Glutamatergic neuron (in vitro differentiated cells): ENCODE measurements around the gene ZFYVE28. TPM values are rescaled to one million over a fixed set of nuclear protein-coding genes. Genes with fewer than 3 reads are reported as not detected.
"Not testable (repeated sequence)": the region's sequence is repeated elsewhere in the genome, so short reads cannot be mapped to it uniquely, and the experiment has no call there.

Source experiments
- DNase-seq: peaks from one replicate; pipeline ENCODE4 v3.0.0; 2022
- H3K27ac Mint-ChIP-seq: one replicate; pipeline ENCODE4 v1.8.0; 2020; ENCODE audit warnings: mild to moderate bottlenecking, mixed read lengths, inconsistent platforms; ENCODE audit not compliant: unreplicated experiment
- H3K27me3 Mint-ChIP-seq: one replicate; pipeline ENCODE4 v1.8.0; 2020; ENCODE audit warnings: mild to moderate bottlenecking, moderate library complexity, mixed read lengths, inconsistent platforms; ENCODE audit not compliant: unreplicated experiment
- H3K36me3 Mint-ChIP-seq: one replicate; pipeline ENCODE4 v1.8.0; 2020; ENCODE audit warnings: mild to moderate bottlenecking, mixed read lengths, inconsistent platforms; ENCODE audit not compliant: unreplicated experiment
- H3K4me1 Mint-ChIP-seq: one replicate; pipeline ENCODE4 v1.8.0; 2020; ENCODE audit warnings: mild to moderate bottlenecking, low read depth, mixed read lengths, inconsistent platforms; ENCODE audit not compliant: unreplicated experiment
- H3K4me3 Mint-ChIP-seq: one replicate; pipeline ENCODE4 v1.8.0; 2020; ENCODE audit warnings: mild to moderate bottlenecking, mixed read lengths, inconsistent platforms; ENCODE audit not compliant: unreplicated experiment
- H3K9me3 Mint-ChIP-seq: one replicate; pipeline ENCODE4 v1.8.0; 2020; ENCODE audit warnings: mild to moderate bottlenecking, moderate library complexity, mixed read lengths, inconsistent platforms; ENCODE audit not compliant: unreplicated experiment
- total RNA-seq: library from RNA; stranded (reverse); fragmentation: NEBNext Ultra II Directional; extraction: Animal tissue kit (Norgen Biotek cat#: 25700); gene quantifications from one replicate; pipeline ENCODE4 v1.2.1, GENCODE V29; 2021; ENCODE audit not compliant: unreplicated experiment
- TF ChIP-seq, protein P1 (sequence below): fragments of 200-600 bp; sonication (generic); IDR thresholded peaks from one replicate; pipeline ENCODE4 v1.5.0; 2021; ENCODE audit not compliant: partially characterized antibody, unreplicated experiment

Gene ZFYVE28
- total RNA-seq, 1 donor from 2014 or later = 4.8 TPM

DNA sequence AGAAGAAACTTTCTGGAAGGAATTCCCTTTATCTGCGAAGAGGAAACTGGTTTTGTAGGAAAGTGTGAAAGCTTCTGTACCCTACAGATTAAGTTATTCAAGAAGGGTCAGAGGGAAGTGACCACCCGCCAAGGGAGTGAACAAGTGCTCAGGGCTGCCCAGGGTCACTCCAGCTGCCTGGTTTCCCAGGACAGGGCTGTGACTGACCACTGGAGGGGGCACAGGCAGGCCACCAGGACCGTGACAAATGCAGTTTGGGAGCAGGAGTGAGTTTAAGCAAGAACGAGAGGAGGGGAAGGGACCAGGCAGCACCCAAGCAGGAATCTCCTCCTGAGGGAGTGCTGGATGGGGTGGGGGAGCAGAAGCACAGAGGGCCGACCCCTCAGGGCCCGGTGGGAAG is 34.2 kb downstream of the ZFYVE28 start:
- TF ChIP-seq, protein P1, sequence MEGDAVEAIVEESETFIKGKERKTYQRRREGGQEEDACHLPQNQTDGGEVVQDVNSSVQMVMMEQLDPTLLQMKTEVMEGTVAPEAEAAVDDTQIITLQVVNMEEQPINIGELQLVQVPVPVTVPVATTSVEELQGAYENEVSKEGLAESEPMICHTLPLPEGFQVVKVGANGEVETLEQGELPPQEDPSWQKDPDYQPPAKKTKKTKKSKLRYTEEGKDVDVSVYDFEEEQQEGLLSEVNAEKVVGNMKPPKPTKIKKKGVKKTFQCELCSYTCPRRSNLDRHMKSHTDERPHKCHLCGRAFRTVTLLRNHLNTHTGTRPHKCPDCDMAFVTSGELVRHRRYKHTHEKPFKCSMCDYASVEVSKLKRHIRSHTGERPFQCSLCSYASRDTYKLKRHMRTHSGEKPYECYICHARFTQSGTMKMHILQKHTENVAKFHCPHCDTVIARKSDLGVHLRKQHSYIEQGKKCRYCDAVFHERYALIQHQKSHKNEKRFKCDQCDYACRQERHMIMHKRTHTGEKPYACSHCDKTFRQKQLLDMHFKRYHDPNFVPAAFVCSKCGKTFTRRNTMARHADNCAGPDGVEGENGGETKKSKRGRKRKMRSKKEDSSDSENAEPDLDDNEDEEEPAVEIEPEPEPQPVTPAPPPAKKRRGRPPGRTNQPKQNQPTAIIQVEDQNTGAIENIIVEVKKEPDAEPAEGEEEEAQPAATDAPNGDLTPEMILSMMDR = no peak
- peaks cover 6% of the 10 kb centered on the region for H3K9me3 Mint-ChIP-seq
- H3K4me3 Mint-ChIP-seq = peak overlapping the region; percentile 57
- no peak overlapping the region for H3K27ac Mint-ChIP-seq
- no peak for DNase-seq
- peaks cover 2% of the 10 kb centered on the region for H3K27me3 Mint-ChIP-seq
- H3K36me3 Mint-ChIP-seq = peaks cover 16% of the 10 kb centered on the region
- peaks cover 13% of the 10 kb centered on the region for H3K4me1 Mint-ChIP-seq

DNA sequence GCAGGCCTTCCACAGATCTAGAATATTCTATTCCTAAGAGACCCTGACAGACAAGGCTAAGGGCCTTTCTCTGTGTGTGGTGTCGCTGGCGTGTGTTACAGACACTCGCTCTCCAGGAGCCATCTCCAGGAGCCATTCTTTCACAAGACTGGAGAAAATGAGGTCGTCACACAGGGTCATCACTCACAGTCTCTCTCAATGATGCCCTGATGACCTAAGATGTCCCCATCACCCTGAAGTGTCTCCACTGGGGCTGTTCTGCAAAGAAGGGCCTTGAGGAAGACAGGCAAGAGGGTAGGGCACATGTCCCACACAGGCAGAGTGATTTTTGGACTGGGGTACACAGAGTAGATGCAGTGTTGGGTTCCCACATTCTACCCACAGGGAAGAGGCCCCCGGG is 34.7 kb downstream of the ZFYVE28 start:
- H3K9me3 Mint-ChIP-seq = peaks cover 4% of the 10 kb centered on the region
- no peak for DNase-seq
- H3K4me1 Mint-ChIP-seq = peaks cover 13% of the 10 kb centered on the region
- TF ChIP-seq, protein P1 = no peak
- no peak overlapping the region for H3K4me3 Mint-ChIP-seq
- no peak overlapping the region for H3K27ac Mint-ChIP-seq
- H3K27me3 Mint-ChIP-seq = peaks cover 2% of the 10 kb centered on the region
- H3K36me3 Mint-ChIP-seq = peaks cover 16% of the 10 kb centered on the region

DNA sequence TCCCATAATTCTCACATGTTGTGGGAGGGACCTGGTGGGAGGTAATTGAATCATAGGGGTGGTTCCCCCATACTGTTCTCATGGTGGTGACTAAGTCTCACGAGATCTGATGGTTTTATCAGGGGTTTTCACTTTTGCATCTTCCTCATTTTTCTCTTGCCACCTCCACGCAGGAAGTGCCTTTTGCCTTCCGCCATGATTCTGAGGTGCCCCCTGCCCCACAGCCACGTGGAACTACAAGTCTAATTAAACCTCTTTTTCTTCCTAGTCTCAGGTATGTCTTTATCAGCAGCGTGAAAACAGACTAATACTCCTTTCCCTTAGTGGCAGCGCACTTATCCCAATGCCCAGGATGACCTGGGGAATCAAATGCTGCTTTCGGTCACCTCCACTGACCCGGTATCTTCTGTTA is 35.2 kb downstream of the ZFYVE28 start:
- DNase-seq, H3K9me3 Mint-ChIP-seq, H3K4me3 Mint-ChIP-seq, H3K27ac Mint-ChIP-seq, H3K27me3 Mint-ChIP-seq: not testable (repeated sequence)
- H3K36me3 Mint-ChIP-seq = peaks cover 14% of the 10 kb centered on the region
- peaks cover 13% of the 10 kb centered on the region for H3K4me1 Mint-ChIP-seq

DNA sequence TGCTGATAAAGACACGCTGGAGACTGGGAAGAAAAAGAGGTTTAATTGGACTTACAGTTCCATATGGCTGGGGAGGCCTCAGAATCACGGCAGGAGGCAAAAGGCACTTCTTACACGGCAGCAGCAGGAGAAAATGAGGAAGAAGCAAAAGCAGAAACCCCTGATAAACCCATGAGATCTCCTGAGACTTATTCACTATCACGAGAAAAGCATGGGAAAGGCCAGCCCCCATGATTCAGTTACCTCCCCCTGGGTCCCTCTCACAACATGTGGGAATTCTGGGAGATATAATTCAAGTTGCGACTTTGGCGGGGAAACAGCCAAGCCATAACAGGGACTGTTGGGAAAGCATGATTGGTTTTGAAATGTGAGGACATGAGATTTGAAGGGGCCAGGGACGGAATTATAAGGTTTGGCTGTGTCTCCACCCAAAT is 35.7 kb downstream of the ZFYVE28 start:
- peaks cover 13% of the 10 kb centered on the region for H3K4me1 Mint-ChIP-seq
- DNase-seq = not testable (repeated sequence)

DNA sequence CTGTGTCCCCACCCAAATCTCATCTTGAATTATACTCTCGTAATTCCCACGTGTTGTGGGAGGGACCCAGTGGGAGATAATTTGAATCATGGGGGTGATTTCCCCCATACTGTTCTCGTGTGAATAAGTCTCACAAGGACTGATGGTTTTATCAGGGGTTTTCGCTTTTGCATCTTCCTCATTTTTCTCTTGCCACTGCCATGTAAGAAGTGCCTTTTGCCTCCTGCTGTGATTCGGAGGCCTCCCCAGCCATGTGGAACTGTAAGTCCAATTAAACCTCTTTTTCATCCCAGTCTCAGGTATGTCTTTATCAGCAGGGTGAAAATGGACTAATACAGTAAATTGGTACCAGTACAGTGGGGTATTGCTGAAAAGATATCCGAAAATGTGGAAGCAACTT is 37.9 kb downstream of the ZFYVE28 start:
- DNase-seq, H3K27ac Mint-ChIP-seq, H3K4me3 Mint-ChIP-seq, H3K4me1 Mint-ChIP-seq, H3K9me3 Mint-ChIP-seq, H3K27me3 Mint-ChIP-seq: not testable (repeated sequence)
- H3K36me3 Mint-ChIP-seq = peaks cover 10% of the 10 kb centered on the region

More for the DNA sequence above, 35.7 kb downstream of the ZFYVE28 start:
- peaks cover 10% of the 10 kb centered on the region for H3K36me3 Mint-ChIP-seq
- H3K27me3 Mint-ChIP-seq, H3K4me3 Mint-ChIP-seq, H3K9me3 Mint-ChIP-seq, H3K27ac Mint-ChIP-seq: not testable (repeated sequence)

DNA sequence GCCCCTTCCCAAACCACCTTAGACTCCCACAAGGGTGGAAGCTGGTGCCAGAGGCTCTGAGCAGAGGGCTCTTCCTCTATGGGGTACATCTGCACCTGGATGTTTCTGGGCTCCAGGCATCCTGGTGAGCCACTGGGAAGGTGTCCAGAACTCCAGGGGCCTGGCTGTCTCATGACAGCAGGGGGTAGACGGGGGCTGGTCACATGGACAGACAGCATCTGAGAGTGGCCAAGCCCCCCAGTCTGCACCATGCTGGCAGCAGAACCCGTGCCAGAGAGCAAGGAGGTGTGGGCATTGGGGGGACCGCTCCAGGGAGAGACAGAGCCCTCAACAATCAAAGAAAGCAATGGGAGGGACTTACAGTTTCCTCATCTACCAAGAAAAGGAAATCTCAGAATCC is 39.5 kb downstream of the ZFYVE28 start:
- H3K4me1 Mint-ChIP-seq = peaks cover 5% of the 10 kb centered on the region
- peaks cover 8% of the 10 kb centered on the region for H3K9me3 Mint-ChIP-seq
- no peak overlapping the region for H3K27ac Mint-ChIP-seq
- H3K27me3 Mint-ChIP-seq = peaks cover 5% of the 10 kb centered on the region
- H3K36me3 Mint-ChIP-seq = peaks cover 20% of the 10 kb centered on the region
- H3K4me3 Mint-ChIP-seq = no peak overlapping the region
- TF ChIP-seq, protein P1 = no peak
- no peak for DNase-seq
